ENCODE data around the gene ATP6V0C.

DNA sequence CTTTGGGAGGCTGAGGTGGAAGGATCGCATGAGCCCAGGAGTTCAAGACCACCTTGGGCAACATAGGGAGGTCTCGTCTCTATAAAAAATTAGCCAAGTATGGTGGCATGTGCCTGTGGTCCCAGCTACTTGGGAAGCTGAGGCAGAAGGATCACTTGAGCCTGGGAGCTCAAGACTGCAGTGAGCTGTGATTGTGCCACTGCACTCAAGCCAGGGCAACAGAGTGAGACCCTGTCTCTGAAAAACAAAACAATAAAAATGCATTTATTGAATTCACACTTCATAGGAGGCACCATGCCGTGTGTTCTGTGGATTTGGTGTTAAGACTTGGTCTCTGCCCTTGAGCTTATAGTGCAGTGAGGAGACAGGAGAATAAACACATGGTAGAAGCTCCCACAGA, 36.4 kb upstream of the ATP6V0C start:
- TF ChIP-seq, protein P1, sequence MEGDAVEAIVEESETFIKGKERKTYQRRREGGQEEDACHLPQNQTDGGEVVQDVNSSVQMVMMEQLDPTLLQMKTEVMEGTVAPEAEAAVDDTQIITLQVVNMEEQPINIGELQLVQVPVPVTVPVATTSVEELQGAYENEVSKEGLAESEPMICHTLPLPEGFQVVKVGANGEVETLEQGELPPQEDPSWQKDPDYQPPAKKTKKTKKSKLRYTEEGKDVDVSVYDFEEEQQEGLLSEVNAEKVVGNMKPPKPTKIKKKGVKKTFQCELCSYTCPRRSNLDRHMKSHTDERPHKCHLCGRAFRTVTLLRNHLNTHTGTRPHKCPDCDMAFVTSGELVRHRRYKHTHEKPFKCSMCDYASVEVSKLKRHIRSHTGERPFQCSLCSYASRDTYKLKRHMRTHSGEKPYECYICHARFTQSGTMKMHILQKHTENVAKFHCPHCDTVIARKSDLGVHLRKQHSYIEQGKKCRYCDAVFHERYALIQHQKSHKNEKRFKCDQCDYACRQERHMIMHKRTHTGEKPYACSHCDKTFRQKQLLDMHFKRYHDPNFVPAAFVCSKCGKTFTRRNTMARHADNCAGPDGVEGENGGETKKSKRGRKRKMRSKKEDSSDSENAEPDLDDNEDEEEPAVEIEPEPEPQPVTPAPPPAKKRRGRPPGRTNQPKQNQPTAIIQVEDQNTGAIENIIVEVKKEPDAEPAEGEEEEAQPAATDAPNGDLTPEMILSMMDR (IDR thresholded peaks at IDR 0.05; ENCODE audit: low read length): no peak
- TF ChIP-seq EZH2 (IDR thresholded peaks at IDR 0.05; ENCODE audit: borderline replicate concordance, low read length): no peak

All from OCI-LY1 (cell line).